Measurements from ENCODE around the gene UFSP1. TPM values are rescaled to one million over a fixed set of nuclear protein-coding genes. Genes with fewer than 3 reads are reported as not detected.

The UFSP1 gene
- polyA plus RNA-seq, 1 donor from 2014 or later, result 2.4 TPM

- Histone ChIP-seq H2AFZ (ENCODE audit: low read depth, low read length) (no peak within 1 kb of the TSS), H3K9ac (ENCODE audit: low read length) (no peak within 1 kb of the TSS), H3K79me2 (replicated peaks; ENCODE audit: insufficient read depth, low read length) (no peaks in the 10 kb centered on the region), H4K20me1 (ENCODE audit: insufficient read depth) (no peaks in the 10 kb centered on the region), H3K4me3 (ENCODE audit: low read length) (peak within 1 kb of the TSS; percentile 13), H3K9me2 (ENCODE audit: insufficient read depth, low read length) (no peaks in the 10 kb centered on the region), H3K36me3 (ENCODE audit: insufficient read depth, low read length) (no peaks in the 10 kb centered on the region), H3K27ac (ENCODE audit: low read length) (no peak within 1 kb of the TSS), H3K27me3 (ENCODE audit: insufficient read depth, low read depth, low read length) (no peaks in the 10 kb centered on the region), H3K9me3 (ENCODE audit: low read length) (no peaks in the 10 kb centered on the region), H3F3A (ENCODE audit: insufficient read depth, low read length, poor library complexity, severe bottlenecking) (no peaks in the 10 kb centered on the region), H3K4me2 (ENCODE audit: low read length) (no peak within 1 kb of the TSS)
- TF ChIP-seq POLR2AphosphoS5 (IDR thresholded peaks at IDR 0.05) (no peak), EZH2 (IDR thresholded peaks at IDR 0.05; ENCODE audit: borderline replicate concordance, insufficient read depth, low read length, poor library complexity, severe bottlenecking) (no peak), REST (IDR thresholded peaks at IDR 0.05; ENCODE audit: borderline replicate concordance) (no peak), RAD21 (conservative IDR thresholded peaks at IDR 0.05) (no peak), MXI1 (conservative IDR thresholded peaks at IDR 0.05; ENCODE audit: poor library complexity, severe bottlenecking) (no peak), SMC3 (conservative IDR thresholded peaks at IDR 0.05; ENCODE audit: poor library complexity) (no peak)
Observed at GRCh38 chr7:100867040-100867775, 22.3 kb downstream of the UFSP1 start, which contains the start of gene TRIP6. Gene TRIP6, plus strand, starts transcription at chr7:100867387. Its CDS starts 111 bp downstream, at chr7:100867498.

GRCh38 chr7:100866729-100867039 lies 22.8 kb downstream of the UFSP1 start:
- Histone ChIP-seq H4K20me1 (ENCODE audit: insufficient read depth) (no peaks in the 10 kb centered on the region), H3K9me2 (ENCODE audit: insufficient read depth, low read length) (no peaks in the 10 kb centered on the region), H3K36me3 (ENCODE audit: insufficient read depth, low read length) (no peaks in the 10 kb centered on the region), H2AFZ (ENCODE audit: low read depth, low read length) (no peak overlapping the region), H3K79me2 (replicated peaks; ENCODE audit: insufficient read depth, low read length) (no peaks in the 10 kb centered on the region), H3K27ac (ENCODE audit: low read length) (no peak overlapping the region), H3K4me2 (ENCODE audit: low read length) (no peak overlapping the region), H3F3A (ENCODE audit: insufficient read depth, low read length, poor library complexity, severe bottlenecking) (no peaks in the 10 kb centered on the region), H3K9me3 (ENCODE audit: low read length) (no peaks in the 10 kb centered on the region), H3K9ac (ENCODE audit: low read length) (no peak overlapping the region), H3K27me3 (ENCODE audit: insufficient read depth, low read depth, low read length) (no peaks in the 10 kb centered on the region), H3K4me3 (ENCODE audit: low read length) (no peak overlapping the region)
- no peak for TF ChIP-seq RAD21 (conservative IDR thresholded peaks at IDR 0.05)
- no peak for TF ChIP-seq MXI1 (conservative IDR thresholded peaks at IDR 0.05; ENCODE audit: poor library complexity, severe bottlenecking)
- no peak for TF ChIP-seq TAF1 (IDR thresholded peaks at IDR 0.05; ENCODE audit: low read depth)
- no peak for TF ChIP-seq SMC3 (conservative IDR thresholded peaks at IDR 0.05; ENCODE audit: poor library complexity)
- no peak for TF ChIP-seq REST (IDR thresholded peaks at IDR 0.05; ENCODE audit: borderline replicate concordance)
- no peak for TF ChIP-seq POLR2AphosphoS5 (IDR thresholded peaks at IDR 0.05)
- no peak for TF ChIP-seq CTCF (IDR thresholded peaks at IDR 0.05; ENCODE audit: poor library complexity, severe bottlenecking)
- no peak for TF ChIP-seq EZH2 (IDR thresholded peaks at IDR 0.05; ENCODE audit: borderline replicate concordance, insufficient read depth, low read length, poor library complexity, severe bottlenecking)
